ENCODE results near the gene AGXT. TPM values are rescaled to one million over a fixed set of nuclear protein-coding genes. Genes with fewer than 3 reads are reported as not detected.

The AGXT gene
- total RNA-seq, 6 experiments from 2014 or later, result 744 to 1,833 (median 1,254) TPM

GRCh38 chr2:240873098-240873788 lies 4.6 kb downstream of the AGXT start:
- DNase-seq (peak in 2 of 3 donors; percentile 58 to 61), ATAC-seq (peak in 1 of 4 donors; percentile 0)
- TF ChIP-seq, protein P1, sequence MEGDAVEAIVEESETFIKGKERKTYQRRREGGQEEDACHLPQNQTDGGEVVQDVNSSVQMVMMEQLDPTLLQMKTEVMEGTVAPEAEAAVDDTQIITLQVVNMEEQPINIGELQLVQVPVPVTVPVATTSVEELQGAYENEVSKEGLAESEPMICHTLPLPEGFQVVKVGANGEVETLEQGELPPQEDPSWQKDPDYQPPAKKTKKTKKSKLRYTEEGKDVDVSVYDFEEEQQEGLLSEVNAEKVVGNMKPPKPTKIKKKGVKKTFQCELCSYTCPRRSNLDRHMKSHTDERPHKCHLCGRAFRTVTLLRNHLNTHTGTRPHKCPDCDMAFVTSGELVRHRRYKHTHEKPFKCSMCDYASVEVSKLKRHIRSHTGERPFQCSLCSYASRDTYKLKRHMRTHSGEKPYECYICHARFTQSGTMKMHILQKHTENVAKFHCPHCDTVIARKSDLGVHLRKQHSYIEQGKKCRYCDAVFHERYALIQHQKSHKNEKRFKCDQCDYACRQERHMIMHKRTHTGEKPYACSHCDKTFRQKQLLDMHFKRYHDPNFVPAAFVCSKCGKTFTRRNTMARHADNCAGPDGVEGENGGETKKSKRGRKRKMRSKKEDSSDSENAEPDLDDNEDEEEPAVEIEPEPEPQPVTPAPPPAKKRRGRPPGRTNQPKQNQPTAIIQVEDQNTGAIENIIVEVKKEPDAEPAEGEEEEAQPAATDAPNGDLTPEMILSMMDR (IDR thresholded peaks at IDR 0.05), result no peak
- no peak for TF ChIP-seq POLR2A (IDR thresholded peaks at IDR 0.05)
- no CpG with 5 or more reads among the region's 21 CpGs for WGBS (ENCODE audit: insufficient coverage, low coverage, low lambda C conversion rate, missing lambda C conversion rate)
- Histone ChIP-seq H3K27ac (peak overlapping the region in 1 of 3 donors; percentile 77), H3K9me3 (no peaks in the 10 kb centered on the region), H3K4me1 (peaks cover 0 to 56% (median 23%) of the 10 kb centered on the region in 4 donors), H3K36me3 (peaks cover 0 to 85% (median 27%) of the 10 kb centered on the region in 4 donors), H3K27me3 (no peaks in the 10 kb centered on the region), H3K4me3 (peak overlapping the region in 2 of 3 donors; percentile 92 to 93)
- intact Hi-C loops (cut with DNase I), result no loop called here

DNA sequence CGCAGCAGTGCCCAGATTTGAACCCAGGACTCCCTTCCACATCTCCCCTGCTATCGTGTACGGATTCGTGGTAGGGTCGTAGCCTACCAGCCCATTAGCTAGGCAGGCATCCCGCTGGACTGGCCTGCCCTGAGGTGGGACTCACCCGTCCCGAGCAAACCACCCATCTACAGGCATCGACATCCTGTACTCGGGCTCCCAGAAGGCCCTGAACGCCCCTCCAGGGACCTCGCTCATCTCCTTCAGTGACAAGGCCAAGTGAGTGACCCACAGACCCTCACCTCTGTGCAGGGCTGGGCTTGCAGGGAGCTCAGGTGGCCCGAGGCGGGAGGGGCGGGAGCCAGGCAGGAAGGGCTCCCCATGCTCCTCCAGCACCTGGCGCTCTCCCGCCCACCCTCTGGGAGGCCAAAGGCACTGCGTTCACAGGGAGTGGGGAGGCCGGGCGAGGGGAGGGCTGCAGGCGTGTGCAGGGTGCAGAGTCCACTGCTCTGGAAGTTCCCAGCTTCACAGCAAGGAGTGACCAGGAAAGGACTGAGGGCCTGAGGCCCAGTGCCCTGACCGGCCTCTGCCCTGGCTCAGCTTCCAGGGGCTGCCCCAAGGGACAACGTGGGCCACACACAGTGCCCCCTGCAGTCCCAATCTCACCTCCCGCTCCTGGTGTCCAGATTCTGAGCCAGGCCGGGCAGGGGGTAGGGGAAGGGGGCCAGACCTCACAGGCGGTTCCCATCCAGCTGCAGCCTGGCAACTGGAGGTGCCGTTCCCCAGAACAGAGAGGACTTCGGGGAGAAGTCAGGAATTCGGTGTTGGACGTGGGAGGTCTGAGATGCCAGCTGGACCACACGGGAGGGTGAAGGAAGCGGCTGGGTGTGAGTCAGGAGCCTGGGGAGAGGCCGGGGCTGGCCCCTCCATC lies 5.4 kb downstream of the AGXT start:
- ATAC-seq, result peak; percentile 34 to 66 (median 56)
- intact Hi-C loops (cut with DNase I), result no loop called here
- Histone ChIP-seq H3K4me1 (peaks cover 0 to 64% (median 23%) of the 10 kb centered on the region in 4 donors), H3K4me3 (peak overlapping the region in 2 of 3 donors; percentile 92 to 93), H3K27me3 (no peaks in the 10 kb centered on the region), H3K27ac (peak overlapping the region in 2 of 3 donors; percentile 26 to 77), H3K36me3 (peaks cover 0 to 93% (median 29%) of the 10 kb centered on the region in 4 donors), H3K9me3 (no peaks in the 10 kb centered on the region)
- TF ChIP-seq POLR2A (IDR thresholded peaks at IDR 0.05), result no peak
- TF ChIP-seq, protein P1 (IDR thresholded peaks at IDR 0.05), result peak in 3 of 4 donors; percentile 19 to 37 (median 27)
- WGBS (ENCODE audit: insufficient coverage, low coverage, low lambda C conversion rate, missing lambda C conversion rate), result 55% methylated on average over 2 of the region's 33 CpGs
- peak; percentile 85 to 95 (median 94) for DNase-seq

GRCh38 chr2:240874715-240875227 lies 6.1 kb downstream of the AGXT start:
- Histone ChIP-seq H3K9me3 (no peaks in the 10 kb centered on the region), H3K27ac (peak overlapping the region in 2 of 3 donors; percentile 26 to 77), H3K36me3 (peaks cover 0 to 91% (median 29%) of the 10 kb centered on the region in 4 donors), H3K4me1 (peaks cover 0 to 67% (median 23%) of the 10 kb centered on the region in 4 donors), H3K27me3 (no peaks in the 10 kb centered on the region), H3K4me3 (peak overlapping the region in 2 of 3 donors; percentile 92 to 93)
- TF ChIP-seq, protein P1 (IDR thresholded peaks at IDR 0.05), result no peak
- no peak for TF ChIP-seq POLR2A (IDR thresholded peaks at IDR 0.05)
- ATAC-seq (no peak), DNase-seq (peak in 1 of 3 donors; percentile 65)
- intact Hi-C loops (cut with DNase I), result no loop called here
- 49% methylated on average over 3 of the region's 12 CpGs for WGBS (ENCODE audit: insufficient coverage, low coverage, low lambda C conversion rate, missing lambda C conversion rate)

GRCh38 chr2:240875228-240876034 lies 6.8 kb downstream of the AGXT start:
- Histone ChIP-seq H3K4me3 (peak overlapping the region in 1 of 3 donors; percentile 93), H3K27ac (peak overlapping the region in 2 of 3 donors; percentile 26 to 77), H3K4me1 (peaks cover 0 to 72% (median 23%) of the 10 kb centered on the region in 4 donors), H3K9me3 (no peaks in the 10 kb centered on the region), H3K27me3 (no peaks in the 10 kb centered on the region), H3K36me3 (peaks cover 0 to 84% (median 29%) of the 10 kb centered on the region in 4 donors)
- ATAC-seq (peak in 1 of 4 donors; percentile 1), DNase-seq (peak; percentile 27 to 72 (median 71))
- intact Hi-C loops (cut with DNase I), result no loop called here
- 48% methylated on average over 4 of the region's 22 CpGs for WGBS (ENCODE audit: insufficient coverage, low coverage, low lambda C conversion rate, missing lambda C conversion rate)
- TF ChIP-seq, protein P1 (IDR thresholded peaks at IDR 0.05), result no peak
- no peak for TF ChIP-seq POLR2A (IDR thresholded peaks at IDR 0.05)

Measured in right lobe of liver (tissue), 6 donors.